A673 (cell line): ENCODE measurements around the gene NEURL1.

Source experiments
- EZH2 ChIP-seq: fragments of 200-600 bp; sonication (generic); IDR thresholded peaks from 2 replicates; pipeline ENCODE4 v1.6.1; 2017; ENCODE audit warnings: borderline replicate concordance, low read depth, mild to moderate bottlenecking, mixed read lengths, antibody characterized with exemption, low read length; ENCODE audit not compliant: poor library complexity, severe bottlenecking
- TF ChIP-seq, protein P1 (sequence below): fragments of 300-800, 200-600 bp; sonication (generic); conservative IDR thresholded peaks from 2 replicates; pipeline ENCODE4 v1.5.1; 2017; ENCODE audit warnings: low read depth, mild to moderate bottlenecking, antibody characterized with exemption, low read length, moderate library complexity, mixed read lengths

DNA sequence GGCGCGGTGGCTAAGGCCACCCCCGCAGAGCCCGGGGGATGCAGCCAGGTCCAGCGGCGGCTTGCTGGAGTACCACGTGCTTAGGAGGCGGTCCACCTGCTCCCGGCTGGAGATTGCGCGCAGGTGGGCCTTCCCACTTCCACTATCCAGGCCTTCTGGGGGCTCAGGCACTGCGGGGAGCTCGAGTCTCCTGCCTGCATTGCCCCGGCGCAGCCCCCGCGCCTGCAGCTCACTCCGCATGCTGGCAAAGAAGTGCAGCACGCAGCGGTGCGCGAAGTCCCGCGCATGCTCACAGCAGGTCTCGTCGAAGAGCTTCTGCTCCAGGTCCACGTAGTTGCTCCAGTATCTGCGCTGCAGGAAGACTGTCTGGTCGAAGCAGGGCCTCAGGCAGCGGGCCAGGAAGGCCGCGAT, 20.2 kb upstream of the NEURL1 start:
- TF ChIP-seq, protein P1, sequence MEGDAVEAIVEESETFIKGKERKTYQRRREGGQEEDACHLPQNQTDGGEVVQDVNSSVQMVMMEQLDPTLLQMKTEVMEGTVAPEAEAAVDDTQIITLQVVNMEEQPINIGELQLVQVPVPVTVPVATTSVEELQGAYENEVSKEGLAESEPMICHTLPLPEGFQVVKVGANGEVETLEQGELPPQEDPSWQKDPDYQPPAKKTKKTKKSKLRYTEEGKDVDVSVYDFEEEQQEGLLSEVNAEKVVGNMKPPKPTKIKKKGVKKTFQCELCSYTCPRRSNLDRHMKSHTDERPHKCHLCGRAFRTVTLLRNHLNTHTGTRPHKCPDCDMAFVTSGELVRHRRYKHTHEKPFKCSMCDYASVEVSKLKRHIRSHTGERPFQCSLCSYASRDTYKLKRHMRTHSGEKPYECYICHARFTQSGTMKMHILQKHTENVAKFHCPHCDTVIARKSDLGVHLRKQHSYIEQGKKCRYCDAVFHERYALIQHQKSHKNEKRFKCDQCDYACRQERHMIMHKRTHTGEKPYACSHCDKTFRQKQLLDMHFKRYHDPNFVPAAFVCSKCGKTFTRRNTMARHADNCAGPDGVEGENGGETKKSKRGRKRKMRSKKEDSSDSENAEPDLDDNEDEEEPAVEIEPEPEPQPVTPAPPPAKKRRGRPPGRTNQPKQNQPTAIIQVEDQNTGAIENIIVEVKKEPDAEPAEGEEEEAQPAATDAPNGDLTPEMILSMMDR, result no peak
- TF ChIP-seq EZH2, result no peak
